Spleen (tissue), 11 donors: ENCODE results near the gene PTGER2. TPM values are rescaled to one million over a fixed set of nuclear protein-coding genes. Genes with fewer than 3 reads are reported as not detected.

Source experiments
- DNase-seq: peaks from one replicate; pipeline ENCODE4 v3.0.0-alpha.2; 2020
- H3K27ac ChIP-seq, 8 donors: fragments of 200-600 bp; sonication (generic) in 7 of 8; 1 replicate in 4 of 8; 2 replicates in 4 of 8; pipeline versions ENCODE4 v1.5.0 to v1.8.0; 2016 to 2021; ENCODE audit warnings: inconsistent platforms in 4 of 8, mild to moderate bottlenecking in 4 of 8, moderate library complexity in 1 of 8
- H3K27me3 ChIP-seq, 7 donors: fragments of 200-600 bp; sonication (generic) in 6 of 7; replicated peaks in 1 of 7; 1 replicate in 4 of 7; 2 replicates in 3 of 7; pipeline versions ENCODE4 v1.5.0 to v1.8.0; 2016 to 2021; ENCODE audit warnings: inconsistent platforms in 3 of 7, mild to moderate bottlenecking in 1 of 7
- H3K36me3 ChIP-seq, 6 donors: fragments of 200-600 bp; sonication (generic) in 5 of 6; 1 replicate in 4 of 6; 2 replicates in 2 of 6; pipeline versions ENCODE4 v1.5.0 to v1.8.0; 2016 to 2021; ENCODE audit warnings: inconsistent platforms in 2 of 6
- H3K4me1 ChIP-seq, 6 donors: fragments of 200-600 bp; sonication (generic) in 5 of 6; 1 replicate in 3 of 6; 2 replicates in 3 of 6; pipeline versions ENCODE4 v1.5.0 to v1.8.0; 2016 to 2021; ENCODE audit warnings: inconsistent platforms in 3 of 6
- H3K4me3 ChIP-seq, 8 donors: fragments of 200-600 bp; sonication (generic) in 7 of 8; 1 replicate in 4 of 8; 2 replicates in 4 of 8; pipeline versions ENCODE4 v1.5.0 to v1.8.0; 2016 to 2021; ENCODE audit warnings: inconsistent platforms in 4 of 8, mild to moderate bottlenecking in 4 of 8, moderate library complexity in 2 of 8
- H3K9me3 ChIP-seq, 8 donors: fragments of 200-600 bp; sonication (generic) in 7 of 8; 1 replicate in 4 of 8; 2 replicates in 4 of 8; pipeline versions ENCODE4 v1.5.0 to v1.8.0; 2016 to 2021; ENCODE audit warnings: inconsistent platforms in 4 of 8
- CTCF ChIP-seq, 11 experiments: fragments of 200-600 bp in 7 of 11; fragments of 450-650 bp in 4 of 11; sonication (generic) in 4 of 11; IDR thresholded peaks in 8 of 11; conservative IDR thresholded peaks in 3 of 11; 1 replicate in 7 of 11; 2 replicates in 4 of 11; pipeline versions ENCODE4 v1.4.0 to v1.8.0; 2016 to 2021; ENCODE audit warnings: antibody characterized with exemption in 11 of 11, inconsistent platforms in 4 of 11, mild to moderate bottlenecking in 1 of 11
- POLR2A ChIP-seq, 3 donors: fragments of 450-650 bp; IDR thresholded peaks; one replicate each; pipeline ENCODE4 v1.5.1; 2017; ENCODE audit warnings: antibody characterized with exemption in 3 of 3, mild to moderate bottlenecking in 1 of 3
- POLR2AphosphoS5 ChIP-seq, 3 donors: sonication (generic); formaldehyde crosslinking; IDR thresholded peaks; one replicate each; pipeline ENCODE4 v1.5.1; 2017; ENCODE audit warnings: antibody characterized with exemption in 3 of 3
- WGBS, 5 donors: extraction: QIAGEN DNeasy Blood & Tissue Kit in 3 of 5; methylation state at CpG; one replicate each; pipeline versions ENCODE4 v1.1.5 to v1.1.7; 2013 to 2018; 5-methylcytosine and 5-hydroxymethylcytosine counted together
- intact Hi-C: fragments of 100-400 bp; cut with DNase I; formaldehyde crosslinking; loops from one replicate; pipeline ENCODE4 v1.15.0; 2023; ENCODE audit warnings: low total_unique reads
- polyA plus RNA-seq, 3 donors: library from polyadenylated mRNA; stranded (reverse); fragments of 200-250 nt; gene quantifications; one replicate each; pipeline ENCODE4 v1.2.1, GENCODE V29; 2013
- total RNA-seq, 7 donors: library from RNA; depleted of rRNA in 3 of 7; stranded (reverse); fragments of >200 nt in 3 of 7; fragmentation: NEBNext Ultra II Directional in 4 of 7; extraction: Animal tissue kit (Norgen Biotek cat#: 25700) in 4 of 7; gene quantifications; one replicate each; pipeline versions ENCODE4 v1.1.0 to v1.2.1, GENCODE V29; 2016 to 2021
- donor health status: healthy with polysubstance abuse.
- donor health status: DM: no; HTN: no; CAD: no; lungs with moderate emphysema.
- donor health status: DM: no; HTN: no; CAD: no.
- donor health status: Bipolar disorder and iron deficiency.
- donor health status: healthy.
- donor health status: DM: no; HTN: no; CAD: no.
- donor health status: DM: yes; HTN: yes; CAD: no.

Gene PTGER2
- total and polyA plus RNA-seq, 10 donors = 1.5 to 44.7 (median 15.6) TPM

GRCh38 chr14:52336241-52336640 lies 22.1 kb downstream of the PTGER2 start:
- Histone ChIP-seq H3K4me3 (no peak overlapping the region), H3K4me1 (peaks cover 0 to 23% (median 14%) of the 10 kb centered on the region in 6 donors), H3K27ac (no peak overlapping the region), H3K27me3 (no peaks in the 10 kb centered on the region), H3K9me3 (no peaks in the 10 kb centered on the region), H3K36me3 (no peaks in the 10 kb centered on the region)
- no peak for DNase-seq
- intact Hi-C loops = no loop called here
- 75 to 87% (median 78%) methylated on average over 2 of the region's 2 CpGs for WGBS, 5 donors
- no peak for TF ChIP-seq POLR2AphosphoS5 (IDR thresholded peaks at IDR 0.05)
- no peak for TF ChIP-seq POLR2A (IDR thresholded peaks at IDR 0.05)
- no peak for TF ChIP-seq CTCF (IDR thresholded peaks at IDR 0.05 in 8 of 11, conservative IDR thresholded peaks at IDR 0.05 in 3 of 11)

- no peaks in the 10 kb centered on the region for H3K36me3 ChIP-seq
- intact Hi-C loops = no loop called here
- no peak for TF ChIP-seq POLR2AphosphoS5 (IDR thresholded peaks at IDR 0.05)
- no peak for TF ChIP-seq CTCF (IDR thresholded peaks at IDR 0.05 in 8 of 11, conservative IDR thresholded peaks at IDR 0.05 in 3 of 11)
- no peak for TF ChIP-seq POLR2A (IDR thresholded peaks at IDR 0.05)
- no peak overlapping the region for H3K4me3 ChIP-seq
- H3K4me1 ChIP-seq = peaks cover 0 to 14% (median 11%) of the 10 kb centered on the region in 6 donors
- WGBS, 5 donors = 94 to 100% (median 98%) methylated on average over 1 of the region's 1 CpG
- DNase-seq = no peak
- H3K27me3 ChIP-seq = no peaks in the 10 kb centered on the region
- no peaks in the 10 kb centered on the region for H3K9me3 ChIP-seq
- H3K27ac ChIP-seq = no peak overlapping the region
These were observed 24.1 kb downstream of the PTGER2 start for GRCh38 chr14:52338051-52338681.

- TF ChIP-seq POLR2AphosphoS5 (IDR thresholded peaks at IDR 0.05) (no peak), CTCF (IDR thresholded peaks at IDR 0.05 in 8 of 11, conservative IDR thresholded peaks at IDR 0.05 in 3 of 11) (no peak), POLR2A (IDR thresholded peaks at IDR 0.05) (no peak)
- H3K27me3 ChIP-seq = no peaks in the 10 kb centered on the region
- no peak overlapping the region for H3K27ac ChIP-seq
- WGBS, 5 donors = 83 to 97% (median 89%) methylated on average over 1 of the region's 1 CpG
- H3K9me3 ChIP-seq = no peaks in the 10 kb centered on the region
- peaks cover 0 to 3% (median under 1%) of the 10 kb centered on the region in 6 donors for H3K4me1 ChIP-seq
- no peak overlapping the region for H3K4me3 ChIP-seq
- DNase-seq = no peak
- H3K36me3 ChIP-seq = no peaks in the 10 kb centered on the region
- intact Hi-C loops = no loop called here
These were observed 25.1 kb downstream of the PTGER2 start for GRCh38 chr14:52339262-52339661.

GRCh38 chr14:52342849-52343596 lies 28.9 kb downstream of the PTGER2 start:
- no peaks in the 10 kb centered on the region for H3K4me1 ChIP-seq
- no peak overlapping the region for H3K27ac ChIP-seq
- intact Hi-C loops = no loop called here
- H3K9me3 ChIP-seq = no peaks in the 10 kb centered on the region
- H3K27me3 ChIP-seq = no peaks in the 10 kb centered on the region
- TF ChIP-seq POLR2A (IDR thresholded peaks at IDR 0.05) = no peak
- no peak for TF ChIP-seq POLR2AphosphoS5 (IDR thresholded peaks at IDR 0.05)
- TF ChIP-seq CTCF (IDR thresholded peaks at IDR 0.05 in 8 of 11, conservative IDR thresholded peaks at IDR 0.05 in 3 of 11) = no peak
- no peak overlapping the region for H3K4me3 ChIP-seq
- H3K36me3 ChIP-seq = no peaks in the 10 kb centered on the region
- DNase-seq = no peak
- WGBS, 5 donors = 70 to 92% (median 78%) methylated on average over 1 of the region's 1 CpG
